Measurements from ENCODE around the gene BRAF. TPM values are rescaled to one million over a fixed set of nuclear protein-coding genes. Genes with fewer than 3 reads are reported as not detected.
"Not testable (repeated sequence)": the region's sequence is repeated elsewhere in the genome, so short reads cannot be mapped to it uniquely, and the experiment has no call there.

BRAF gene
- total RNA-seq, 1 donor from 2014 or later, result 35.9 TPM

- peak; percentile 20 for DNase-seq (ENCODE audit: low read depth)
Observed at GRCh38 chr7:140877249-140877524, 47.5 kb downstream of the BRAF start.

GRCh38 chr7:140876519-140877248, 48.0 kb downstream of the BRAF start:
- DNase-seq (ENCODE audit: low read depth), result peak; percentile 92

DNA sequence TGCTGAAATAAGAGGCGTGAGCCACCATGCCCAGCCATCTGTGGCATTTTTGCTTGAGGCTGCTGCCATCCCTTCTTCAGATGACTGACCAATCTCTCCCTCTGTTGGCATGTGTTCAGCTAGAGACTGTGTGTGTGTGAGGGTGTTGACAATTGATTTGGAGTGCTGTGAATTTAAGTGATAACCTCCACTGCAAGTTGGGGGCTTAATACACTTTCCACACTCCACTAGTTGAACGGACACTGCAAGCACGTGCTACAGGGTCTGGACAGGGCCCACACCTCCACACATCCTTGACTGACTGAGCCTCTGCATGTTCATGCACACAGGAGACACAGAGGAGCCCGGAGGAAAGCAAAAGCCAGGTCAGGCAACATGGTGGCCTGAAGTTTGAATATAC, 51.3 kb downstream of the BRAF start:
- DNase-seq (ENCODE audit: low read depth), result no peak

- DNase-seq (ENCODE audit: low read depth), result no peak
Observed at GRCh38 chr7:140870003-140870402, 54.7 kb downstream of the BRAF start.

DNA sequence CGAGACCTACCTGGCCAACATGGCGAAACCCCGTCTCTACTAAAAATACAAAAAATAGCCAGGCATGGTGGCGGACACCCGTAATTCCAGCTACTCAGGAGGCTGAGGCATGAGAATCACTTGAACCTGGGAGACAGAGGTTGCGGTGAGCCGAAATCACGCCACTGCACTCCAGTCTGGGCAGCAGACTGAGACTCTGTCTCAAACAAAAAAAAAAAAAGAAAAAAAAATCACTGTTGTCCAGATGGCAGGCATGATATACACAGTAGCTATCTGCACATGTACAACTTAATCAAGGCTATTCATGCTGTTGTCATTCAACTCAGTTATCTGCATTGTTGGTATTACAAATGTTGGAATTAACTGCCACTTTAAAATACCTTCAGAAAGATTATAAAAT, 55.3 kb downstream of the BRAF start:
- no peak for DNase-seq (ENCODE audit: low read depth)

GRCh38 chr7:140867467-140868462, 57.0 kb downstream of the BRAF start:
- no peak for DNase-seq (ENCODE audit: low read depth)

DNA sequence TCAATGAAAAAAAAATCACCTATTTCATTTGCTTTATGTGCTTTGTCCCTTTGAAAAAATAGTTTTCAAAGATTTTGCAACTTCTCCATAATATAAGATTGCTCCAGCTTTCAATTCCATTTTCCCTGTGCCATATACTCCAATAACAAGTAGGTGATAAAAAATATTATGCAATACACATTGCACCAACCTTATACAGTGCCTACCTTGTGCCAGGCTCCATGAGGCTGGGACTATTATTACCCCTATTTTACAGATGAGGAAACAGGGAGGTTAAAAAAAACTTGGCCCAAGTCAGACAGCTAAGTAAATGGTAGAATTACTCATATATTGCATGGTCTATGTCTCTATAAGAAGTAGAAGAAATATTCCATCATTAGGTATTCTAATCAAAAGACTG, 57.8 kb downstream of the BRAF start:
- no peak for DNase-seq (ENCODE audit: low read depth)

GRCh38 chr7:140864732-140865131, 60.0 kb downstream of the BRAF start:
- no peak for DNase-seq (ENCODE audit: low read depth)

DNA sequence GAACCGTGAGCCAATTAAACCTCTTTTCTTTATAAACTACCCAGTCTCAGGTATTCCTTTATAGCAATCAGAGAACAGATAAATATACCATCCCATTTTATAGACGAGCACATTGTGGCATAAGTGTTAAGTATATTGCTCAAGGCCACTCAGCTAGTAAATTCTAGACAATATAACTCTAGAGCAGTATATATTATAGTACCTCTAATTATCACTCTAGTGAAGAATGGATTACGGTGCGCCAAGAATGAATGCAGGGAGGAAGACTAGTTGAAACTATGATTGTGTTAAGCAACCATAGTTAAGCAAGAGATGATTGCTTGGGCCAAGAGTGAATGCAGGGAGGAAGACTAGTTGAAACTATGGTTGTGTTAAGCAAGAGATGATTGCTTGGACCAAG, 60.9 kb downstream of the BRAF start:
- DNase-seq (ENCODE audit: low read depth), result no peak

GRCh38 chr7:140863184-140863583, 61.5 kb downstream of the BRAF start:
- no peak for DNase-seq (ENCODE audit: low read depth)

DNA sequence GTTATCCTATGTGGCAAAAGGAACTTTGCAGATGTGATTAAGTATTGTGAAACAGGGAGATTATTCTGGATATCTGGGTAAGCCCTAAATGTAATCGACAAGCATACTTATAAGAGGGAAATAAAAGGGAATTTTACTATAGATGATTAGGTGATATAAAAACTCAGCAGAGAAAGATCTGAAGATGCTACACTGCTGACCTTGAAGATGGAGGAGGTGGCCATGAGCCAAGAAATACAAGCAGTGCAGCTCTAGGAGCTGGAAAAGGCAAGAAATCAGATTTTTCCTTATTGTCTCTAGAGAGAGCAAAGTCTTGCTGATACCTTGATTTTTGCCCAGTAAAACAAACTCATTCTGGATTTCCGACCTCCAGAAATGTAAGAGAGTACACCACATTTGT, 67.7 kb downstream of the BRAF start:
- no peak for DNase-seq (ENCODE audit: low read depth)

DNA sequence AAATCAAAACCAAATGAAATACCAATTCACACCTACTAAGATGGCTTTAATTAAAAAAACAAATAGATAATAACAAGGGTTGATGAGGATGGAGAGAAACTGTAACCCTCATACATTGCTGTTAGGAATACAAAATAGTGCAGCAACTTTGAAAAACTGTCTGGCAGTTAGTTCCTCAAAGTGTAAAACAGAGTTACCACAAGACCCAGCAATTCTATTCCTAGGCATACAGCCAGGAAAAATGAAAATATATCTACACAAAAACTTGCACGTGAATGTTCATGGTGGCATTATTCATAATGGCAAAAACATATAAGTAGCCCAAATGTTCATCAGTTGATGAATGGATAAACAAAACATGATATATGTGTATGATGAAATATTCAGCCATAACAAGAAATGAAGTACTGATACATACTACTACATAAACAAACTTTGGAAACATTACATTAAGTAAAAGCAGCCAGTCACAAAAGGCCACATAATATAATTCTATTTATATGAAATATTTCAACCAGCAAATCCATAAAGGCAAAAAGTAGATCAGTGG, 83.5 kb downstream of the BRAF start:
- no peak for DNase-seq (ENCODE audit: low read depth)

- DNase-seq (ENCODE audit: low read depth), result no peak
Observed at GRCh38 chr7:140831724-140832123, 93.0 kb downstream of the BRAF start.

GRCh38 chr7:140829720-140830119, 95.0 kb downstream of the BRAF start:
- DNase-seq (ENCODE audit: low read depth), result no peak

GRCh38 chr7:140828741-140829140, 96.0 kb downstream of the BRAF start:
- DNase-seq (ENCODE audit: low read depth), result no peak

- not testable (repeated sequence) for DNase-seq (ENCODE audit: low read depth)
Observed at GRCh38 chr7:140817383-140817782, 107.3 kb downstream of the BRAF start.

DNA sequence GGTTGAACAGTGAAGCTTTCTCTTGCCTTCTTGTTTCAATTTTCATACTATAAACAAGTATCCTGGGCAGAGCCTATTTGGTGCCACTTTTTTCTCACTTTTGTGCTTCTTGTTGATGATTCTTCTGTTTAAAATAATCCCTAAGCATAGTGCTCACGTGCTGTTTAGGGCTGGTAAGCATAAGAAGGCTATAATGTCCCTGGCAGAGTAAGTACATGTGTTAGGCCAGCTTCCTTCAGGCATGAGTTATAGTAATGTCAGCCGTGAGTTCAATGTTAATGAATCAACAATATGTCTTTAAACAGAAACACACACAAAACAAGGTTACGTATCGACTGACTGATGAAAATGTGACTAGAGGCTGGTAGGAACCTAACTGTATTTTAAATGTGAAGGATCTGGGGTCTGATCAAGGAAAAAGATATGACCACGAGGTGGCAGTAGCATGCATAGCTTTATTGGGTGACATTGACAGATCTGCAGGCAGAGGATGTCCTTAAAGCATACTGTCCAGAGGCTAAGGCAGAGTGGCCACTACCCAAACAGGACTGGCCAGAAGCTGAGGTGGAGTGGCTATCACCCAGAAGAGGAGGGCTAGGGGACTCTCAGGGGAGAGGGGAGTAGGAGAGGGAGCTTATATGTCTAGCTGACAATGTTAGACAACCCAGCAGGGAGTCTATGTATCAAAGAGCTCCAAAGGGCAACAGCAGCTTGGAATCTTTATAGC, 113.7 kb downstream of the BRAF start:
- peak; percentile 71 for DNase-seq (ENCODE audit: low read depth)

DNA sequence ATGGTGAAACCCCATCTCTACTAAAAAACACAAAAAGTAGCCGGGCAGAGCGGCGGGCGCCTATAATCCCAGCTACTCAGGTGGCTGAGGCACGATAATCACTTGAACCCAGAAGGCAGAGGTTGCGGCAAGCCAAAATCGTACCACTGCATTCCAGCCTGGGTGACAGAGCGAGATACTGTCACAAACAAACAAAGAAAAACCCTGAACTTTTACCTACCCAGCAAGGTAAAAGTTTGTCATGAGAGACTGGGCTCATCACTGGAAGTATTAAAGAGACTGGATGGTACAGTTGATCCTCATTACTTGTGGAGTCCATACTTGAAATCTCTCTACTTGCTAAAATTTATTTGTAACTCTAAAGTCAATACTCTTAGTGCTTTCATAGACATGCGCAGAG, 114.3 kb downstream of the BRAF start:
- no peak for DNase-seq (ENCODE audit: low read depth)

DNA sequence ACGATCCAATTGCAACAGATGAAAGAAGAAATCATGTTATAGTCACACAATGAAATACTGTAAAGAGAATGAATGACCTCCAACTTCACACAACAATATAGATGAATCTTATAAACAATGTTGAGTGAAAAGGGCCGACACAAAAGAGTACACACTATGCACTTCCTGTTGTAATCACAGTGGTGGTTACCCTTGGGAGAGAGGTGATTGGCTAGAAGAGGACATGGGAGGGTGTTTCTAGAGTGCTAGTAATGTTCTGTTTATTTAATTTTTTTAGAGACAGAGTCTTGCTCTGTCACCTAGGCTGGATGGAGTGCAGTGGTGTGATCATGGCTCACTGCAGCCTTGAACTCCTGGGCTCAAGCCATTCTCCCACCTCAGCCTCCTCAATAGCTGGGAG, 145.8 kb downstream of the BRAF start:
- DNase-seq (ENCODE audit: low read depth), result no peak

DNA sequence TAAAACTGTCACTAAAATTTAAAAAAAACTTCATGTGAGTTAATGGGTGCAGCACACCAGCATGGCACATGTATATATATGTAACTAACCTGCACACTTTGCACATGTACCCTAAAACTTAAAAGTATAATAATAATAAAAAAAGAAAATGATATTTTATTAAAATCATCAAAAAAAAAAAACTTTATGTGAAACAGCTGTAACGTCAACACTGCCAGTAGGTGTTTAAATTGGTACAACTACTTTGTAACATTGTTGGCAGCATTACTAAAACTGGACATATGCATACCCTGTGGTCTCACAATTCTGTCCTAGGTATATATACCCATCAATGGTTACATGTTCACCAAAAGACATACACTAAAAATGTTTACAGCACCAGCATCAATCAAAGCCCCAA, 146.2 kb downstream of the BRAF start:
- DNase-seq (ENCODE audit: low read depth), result no peak

- no peak for DNase-seq (ENCODE audit: low read depth)
Observed at GRCh38 chr7:140774371-140774770, 150.4 kb downstream of the BRAF start.

DNA sequence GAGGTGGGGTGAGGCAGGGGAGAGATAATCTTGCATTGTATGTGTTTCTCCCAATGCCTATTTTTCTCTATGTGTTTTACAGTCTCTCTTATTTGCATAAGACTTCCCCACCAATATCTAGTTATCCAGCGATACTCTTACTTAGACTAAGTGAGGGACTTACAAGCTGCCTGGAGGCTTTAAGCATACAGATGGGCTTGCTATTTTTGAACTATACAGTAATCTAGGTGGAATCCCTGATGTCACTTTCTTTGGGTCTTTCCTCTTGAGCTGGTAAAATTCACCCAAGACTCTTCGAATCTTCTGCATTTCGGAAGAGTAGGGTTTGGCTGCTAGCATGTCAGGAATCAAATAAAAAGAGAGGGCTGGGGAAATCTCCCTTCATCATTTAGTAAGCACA, 151.6 kb downstream of the BRAF start:
- no peak for DNase-seq (ENCODE audit: low read depth)

Data from renal cortical epithelial cell (primary cell).